Thoracic aorta (tissue), 2 donors: ENCODE measurements around the gene FUT9. TPM values are rescaled to one million over a fixed set of nuclear protein-coding genes. Genes with fewer than 3 reads are reported as not detected.

ENCODE experiments used
- ATAC-seq: fragments of 150-250 bp; one replicate; pipeline ENCODE4 v1.8.0; 2017; ENCODE audit warnings: low read depth; ENCODE audit not compliant: insufficient number of reproducible peaks, low FRiP score
- DNase-seq: peaks from one replicate; pipeline ENCODE4 v3.0.0-alpha.2; 2020; ENCODE audit warnings: low spot score
- H3K27ac ChIP-seq, 2 donors: fragments of 200-600 bp; sonication (generic); 1 replicate in 1 of 2; 2 replicates in 1 of 2; pipeline ENCODE4 v1.5.1; 2016; ENCODE audit warnings: mild to moderate bottlenecking in 2 of 2, moderate library complexity in 2 of 2
- H3K27me3 ChIP-seq: fragments of 200-600 bp; sonication (generic); replicated peaks from 2 replicates; pipeline ENCODE4 v1.6.0; 2016; ENCODE audit warnings: mild to moderate bottlenecking; ENCODE audit not compliant: insufficient read depth
- H3K36me3 ChIP-seq: fragments of 200-600 bp; sonication (generic); one replicate; pipeline ENCODE4 v1.5.1; 2016
- H3K4me1 ChIP-seq, 2 donors: fragments of 200-600 bp; sonication (generic); 1 replicate in 1 of 2; 2 replicates in 1 of 2; pipeline versions ENCODE4 v1.5.1 to v1.6.0; 2016; ENCODE audit warnings: low read depth in 2 of 2, mild to moderate bottlenecking in 1 of 2; ENCODE audit not compliant: control insufficient read depth in 1 of 2
- H3K4me3 ChIP-seq: fragments of 200-600 bp; sonication (generic); 2 replicates; pipeline ENCODE4 v1.5.1; 2016; ENCODE audit warnings: mild to moderate bottlenecking
- H3K9me3 ChIP-seq: fragments of 200-600 bp; sonication (generic); 2 replicates; pipeline ENCODE4 v1.5.1; 2016
- CTCF ChIP-seq: fragments of 200-600 bp; sonication (generic); IDR thresholded peaks from one replicate; pipeline ENCODE4 v1.5.1; 2019; ENCODE audit warnings: antibody characterized with exemption
- total RNA-seq, 2 donors: library from RNA; depleted of rRNA; stranded (reverse); fragments of >200 nt; gene quantifications; one replicate each; pipeline versions ENCODE4 v1.1.0 to v1.2.3, GENCODE V29; 2016

Gene FUT9
- total RNA-seq, 2 donors from 2014 or later = not detected

GRCh38 chr6:96171112-96171511 lies 155.3 kb downstream of the FUT9 start:
- Histone ChIP-seq H3K36me3 (no peaks in the 10 kb centered on the region), H3K4me1 (no peaks in the 10 kb centered on the region), H3K27ac (no peak overlapping the region), H3K27me3 (no peaks in the 10 kb centered on the region), H3K9me3 (no peaks in the 10 kb centered on the region), H3K4me3 (no peak overlapping the region)
- DNase-seq (no peak), ATAC-seq (no peak)
- TF ChIP-seq CTCF = no peak

- Histone ChIP-seq H3K9me3 (no peaks in the 10 kb centered on the region), H3K4me1 (no peaks in the 10 kb centered on the region), H3K27ac (no peak overlapping the region), H3K27me3 (no peaks in the 10 kb centered on the region), H3K36me3 (no peaks in the 10 kb centered on the region), H3K4me3 (no peak overlapping the region)
- TF ChIP-seq CTCF = no peak
- DNase-seq (no peak), ATAC-seq (no peak)
Measured at GRCh38 chr6:96184798-96185197, 169.0 kb downstream of the FUT9 start.

- Histone ChIP-seq H3K4me3 (no peak overlapping the region), H3K27me3 (no peaks in the 10 kb centered on the region), H3K4me1 (no peaks in the 10 kb centered on the region), H3K9me3 (no peaks in the 10 kb centered on the region), H3K36me3 (no peaks in the 10 kb centered on the region), H3K27ac (no peak overlapping the region)
- DNase-seq = no peak
- ATAC-seq = no peak
- TF ChIP-seq CTCF = no peak
Measured at GRCh38 chr6:96186094-96186493, 170.3 kb downstream of the FUT9 start.

- no peak for DNase-seq
- H3K9me3 ChIP-seq = no peaks in the 10 kb centered on the region
- no peaks in the 10 kb centered on the region for H3K4me1 ChIP-seq
- no peak overlapping the region for H3K27ac ChIP-seq
- no peaks in the 10 kb centered on the region for H3K36me3 ChIP-seq
- ATAC-seq = no peak
- H3K4me3 ChIP-seq = no peak overlapping the region
- no peak for TF ChIP-seq CTCF
- no peaks in the 10 kb centered on the region for H3K27me3 ChIP-seq
Measured at GRCh38 chr6:96186516-96187195, 170.9 kb downstream of the FUT9 start.

GRCh38 chr6:96194675-96195074 lies 178.9 kb downstream of the FUT9 start:
- ATAC-seq = no peak
- H3K36me3 ChIP-seq = no peaks in the 10 kb centered on the region
- no peak for DNase-seq

More at GRCh38 chr6:96194675-96195074, 178.9 kb downstream of the FUT9 start:
- Histone ChIP-seq H3K27me3 (no peaks in the 10 kb centered on the region), H3K4me3 (no peak overlapping the region), H3K27ac (no peak overlapping the region), H3K9me3 (no peaks in the 10 kb centered on the region), H3K4me1 (no peaks in the 10 kb centered on the region)
- TF ChIP-seq CTCF = no peak
